Activated CD4-positive, alpha-beta T cell treated with anti-CD3 and anti-CD28 coated beads, Interleukin-2, amount 50 U/mL, for 4 hours (primary cell): ENCODE data around the gene TMEM80.
"Not testable (repeated sequence)": the region's sequence is repeated elsewhere in the genome, so short reads cannot be mapped to it uniquely, and the experiment has no call there.

ENCODE experiments used
- DNase-seq, 2 experiments: peaks; one replicate each; pipeline ENCODE4 v3.0.0-alpha.2; 2020

Gene TMEM80

DNA sequence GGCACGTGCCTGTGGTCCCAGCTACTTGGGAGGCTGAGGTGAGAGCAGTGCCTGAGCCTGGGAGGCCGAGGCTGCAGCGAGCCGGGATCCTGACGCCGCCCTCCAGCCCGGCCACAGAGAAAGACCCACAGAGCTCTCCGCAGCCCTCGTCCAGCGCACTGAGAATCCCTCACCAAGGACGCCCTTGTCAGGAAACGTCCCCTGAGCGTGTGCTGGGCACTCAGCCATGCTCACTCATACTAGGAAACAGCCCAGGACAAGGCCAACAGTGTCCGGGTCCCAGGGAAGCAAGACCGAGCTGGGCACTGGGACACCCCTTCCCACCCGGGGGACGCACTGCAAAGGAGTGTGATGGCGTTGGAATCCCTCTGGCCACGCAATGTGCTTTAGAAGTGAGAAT lies 15.1 kb upstream of the TMEM80 start:
- DNase-seq: no peak

DNA sequence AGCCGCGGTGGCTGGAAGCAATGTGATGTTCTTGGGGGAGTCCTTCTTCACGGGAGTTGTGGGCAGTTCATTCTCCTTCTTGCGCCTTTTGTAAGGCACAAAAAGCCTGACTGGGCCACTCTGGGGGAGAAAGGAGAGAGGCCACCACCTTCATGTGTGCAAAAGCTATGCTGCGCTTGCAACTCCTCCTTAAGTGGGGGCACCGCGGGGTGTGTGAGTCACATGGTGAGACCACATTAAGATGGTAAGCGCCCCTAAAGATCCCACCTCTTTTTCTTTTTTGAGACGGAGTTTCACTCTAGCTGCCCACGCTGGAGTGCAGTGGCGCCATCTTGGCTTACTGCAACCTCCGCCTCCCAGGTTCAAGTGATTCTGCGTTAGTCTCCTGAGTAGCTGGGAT lies 14.6 kb upstream of the TMEM80 start:
- DNase-seq: no peak

DNA sequence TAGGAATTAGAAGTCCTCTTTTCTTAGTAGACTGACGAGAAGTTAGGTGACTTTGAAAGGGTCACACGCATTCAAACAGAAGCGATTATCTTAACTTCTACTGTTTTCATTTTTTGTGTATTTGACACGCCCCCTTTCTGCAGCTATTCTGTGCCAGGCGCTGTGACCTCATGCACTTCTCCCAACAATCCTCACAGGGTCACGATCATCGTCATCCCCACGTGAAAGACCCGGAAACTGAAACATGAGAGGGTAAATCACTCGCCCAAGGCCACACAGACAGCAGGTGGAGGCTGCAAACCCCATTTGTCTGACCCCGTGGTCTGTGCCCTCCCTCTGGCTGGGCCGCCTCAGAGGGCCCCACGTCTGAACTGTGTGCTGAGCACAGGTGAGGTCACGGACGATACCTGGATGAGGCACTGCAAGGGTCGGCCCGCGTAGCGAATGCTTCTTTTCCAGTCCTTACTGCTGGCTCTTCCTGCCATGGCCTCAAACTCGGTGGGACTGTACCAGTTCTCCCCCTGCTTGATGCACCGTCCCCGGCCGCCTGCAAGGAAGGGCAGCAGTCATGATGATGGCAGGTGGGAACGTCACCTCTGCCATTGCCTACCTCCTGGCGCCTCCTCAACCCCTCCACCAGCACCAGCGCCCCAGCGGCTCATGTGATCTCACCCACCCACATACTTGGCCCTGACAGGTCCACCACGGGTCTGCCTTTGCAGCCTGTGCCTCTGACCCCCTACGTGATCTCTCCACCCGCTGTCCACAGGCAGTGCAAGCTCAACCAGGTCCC lies 9.0 kb upstream of the TMEM80 start:
- no peak for DNase-seq

DNA sequence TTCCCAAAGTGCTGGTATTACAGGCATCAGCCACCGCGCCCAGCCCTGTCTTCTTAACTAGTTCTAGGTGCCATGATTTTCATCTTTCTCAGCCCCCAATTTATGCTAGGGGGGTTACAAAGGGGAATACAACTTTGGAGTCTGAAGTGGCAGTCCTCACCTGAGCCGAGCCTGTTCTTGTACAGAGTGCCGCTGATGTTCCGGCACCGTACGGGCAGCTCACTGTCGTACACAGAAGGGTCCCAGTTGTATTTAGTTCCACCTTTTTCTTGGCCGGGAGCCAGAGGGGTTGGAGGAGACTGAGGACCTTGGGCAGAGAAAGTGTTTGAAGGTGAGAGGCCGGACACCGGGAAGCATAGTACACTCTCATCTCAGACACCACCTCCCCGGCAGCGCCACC lies 7.9 kb upstream of the TMEM80 start:
- no peak for DNase-seq

DNA sequence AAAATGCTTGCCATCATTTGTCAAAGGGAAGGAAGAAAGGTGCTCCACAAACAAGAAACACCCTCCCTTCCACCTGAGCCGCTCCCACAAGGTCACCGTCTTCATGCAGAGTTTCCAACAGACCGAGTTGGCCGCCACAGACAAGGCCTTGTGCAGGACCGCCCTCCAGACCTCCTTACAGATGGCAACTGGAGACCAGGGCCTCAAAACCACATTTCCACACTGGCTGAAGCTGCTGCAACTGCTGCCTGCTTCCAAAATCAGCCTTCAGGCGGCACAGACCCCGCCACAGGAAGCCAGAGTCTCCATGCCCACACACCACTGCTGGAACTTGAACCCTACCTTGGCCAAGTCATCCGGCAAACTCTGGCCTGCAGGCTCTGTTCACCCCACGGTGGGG lies 6.9 kb upstream of the TMEM80 start:
- DNase-seq: no peak

DNA sequence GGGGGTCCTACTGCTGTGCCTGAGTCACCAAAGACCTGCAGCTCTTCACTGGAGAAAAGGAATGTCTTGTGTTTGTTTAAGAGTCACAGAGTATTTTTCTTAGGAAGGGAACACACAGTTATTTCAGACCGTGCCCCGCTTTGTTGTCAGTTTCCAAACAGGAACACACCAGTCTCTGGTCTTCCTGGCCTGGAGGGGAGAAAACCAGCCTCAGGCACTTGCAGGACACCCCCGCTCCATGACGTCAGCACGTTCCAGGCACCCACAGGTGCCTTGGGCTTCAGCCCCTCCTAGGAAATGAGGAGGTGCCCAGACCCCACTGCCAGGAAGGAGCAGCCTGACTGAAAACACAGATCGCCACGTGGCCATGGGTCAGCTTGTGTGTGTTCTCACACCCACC lies 6.0 kb upstream of the TMEM80 start:
- DNase-seq: no peak

DNA sequence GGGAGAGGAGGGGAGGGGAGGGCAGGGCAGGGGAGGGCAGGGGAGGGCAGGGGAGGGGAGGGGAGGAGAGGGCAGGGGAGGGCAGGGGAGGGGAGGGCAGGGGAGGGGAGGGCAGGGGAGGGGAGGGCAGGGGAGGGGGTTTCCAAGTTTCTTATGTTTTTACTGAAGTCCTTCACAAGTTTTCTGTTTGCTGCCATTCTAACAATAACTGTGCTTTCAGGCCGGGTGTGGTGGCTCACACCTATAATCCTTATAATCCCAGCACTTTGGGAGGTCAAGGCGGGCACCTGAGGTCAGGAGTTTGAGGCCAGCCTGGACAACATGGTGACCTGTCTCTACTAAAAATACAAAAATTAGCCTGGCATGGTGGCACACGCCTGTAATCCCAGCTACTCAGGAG lies 5.4 kb upstream of the TMEM80 start:
- DNase-seq: not testable (repeated sequence)

DNA sequence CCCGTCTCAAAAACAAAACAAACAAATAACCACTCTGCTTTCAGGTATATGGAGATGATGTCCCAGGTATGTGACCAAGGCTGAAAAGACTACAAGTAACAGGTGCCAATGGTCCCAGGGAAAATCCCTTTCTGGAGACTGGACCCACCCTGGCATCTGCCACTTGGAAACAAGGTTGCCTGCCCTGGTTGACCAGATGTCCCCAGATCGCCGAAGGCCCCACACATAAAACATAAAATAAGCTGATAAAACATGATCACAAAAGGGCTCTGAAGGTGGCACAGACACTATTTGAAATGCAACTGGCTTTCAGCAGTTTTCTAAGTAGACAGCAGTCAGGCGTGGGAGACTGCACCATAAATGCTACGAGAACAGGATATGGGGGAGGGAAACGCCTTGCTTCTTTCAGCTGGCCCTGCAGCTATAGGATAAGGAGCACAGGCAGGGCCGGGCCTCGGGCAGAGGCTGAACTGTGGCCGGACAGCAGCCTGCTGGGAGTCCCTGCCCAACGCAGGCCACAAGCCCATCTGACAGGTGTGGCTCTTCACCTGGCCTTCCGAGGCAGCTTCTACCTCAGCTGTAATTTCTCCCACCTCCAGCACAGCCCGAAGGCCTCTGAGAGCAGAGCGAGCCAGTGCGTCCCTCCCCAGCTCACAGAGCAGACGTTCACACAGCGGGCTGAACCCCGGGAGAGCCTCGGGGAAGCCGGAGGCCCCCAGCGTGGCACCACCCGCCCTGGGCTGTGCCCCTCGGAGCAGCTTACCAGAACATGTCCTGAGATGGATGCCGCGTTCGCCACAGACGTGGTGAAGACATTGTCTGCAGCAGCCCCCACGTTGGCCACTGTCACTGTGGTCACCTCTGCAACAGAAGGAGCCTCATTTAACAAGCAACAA lies 4.6 kb upstream of the TMEM80 start:
- DNase-seq: no peak

DNA sequence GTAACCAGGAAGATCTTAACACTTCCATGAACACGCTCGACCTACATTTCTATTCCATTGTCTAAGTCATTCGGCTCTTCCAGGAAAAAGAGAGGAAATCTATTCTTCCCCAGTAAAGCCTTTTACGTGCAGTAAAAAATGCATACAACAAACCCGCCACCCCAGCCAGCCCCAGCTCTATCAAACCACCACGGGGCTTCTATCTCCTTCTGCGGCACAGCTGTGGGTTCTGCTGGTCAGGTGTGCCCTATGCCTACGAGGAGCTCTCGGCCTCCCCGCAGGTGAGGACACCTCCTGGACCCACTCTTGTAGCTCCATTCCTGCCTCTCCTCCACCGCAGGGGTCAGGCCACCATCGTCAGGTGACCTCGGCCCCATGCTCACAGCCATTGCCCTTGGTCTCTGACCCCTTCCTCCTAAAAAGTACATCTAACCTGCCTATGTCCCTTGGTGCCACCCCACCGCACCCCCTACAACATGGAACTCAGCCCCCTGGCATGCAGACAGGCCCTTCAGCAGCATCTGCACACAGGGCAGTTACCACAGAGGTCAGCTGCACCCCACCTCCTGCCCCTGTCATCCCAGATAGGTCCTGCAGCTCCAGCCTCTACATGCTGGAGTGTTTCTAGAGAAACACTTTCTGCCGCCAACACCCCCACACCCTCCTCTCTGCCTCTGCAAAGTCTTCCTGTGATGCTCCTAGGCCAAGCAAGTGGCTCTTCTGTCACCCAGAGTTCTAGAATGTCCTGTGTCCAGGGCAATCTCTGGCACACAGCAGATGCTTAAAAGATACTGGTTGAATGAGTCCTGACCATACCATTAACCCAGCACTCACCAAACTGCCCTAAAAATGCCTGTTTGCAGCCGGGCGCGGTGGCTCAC lies 3.7 kb upstream of the TMEM80 start:
- no peak for DNase-seq

DNA sequence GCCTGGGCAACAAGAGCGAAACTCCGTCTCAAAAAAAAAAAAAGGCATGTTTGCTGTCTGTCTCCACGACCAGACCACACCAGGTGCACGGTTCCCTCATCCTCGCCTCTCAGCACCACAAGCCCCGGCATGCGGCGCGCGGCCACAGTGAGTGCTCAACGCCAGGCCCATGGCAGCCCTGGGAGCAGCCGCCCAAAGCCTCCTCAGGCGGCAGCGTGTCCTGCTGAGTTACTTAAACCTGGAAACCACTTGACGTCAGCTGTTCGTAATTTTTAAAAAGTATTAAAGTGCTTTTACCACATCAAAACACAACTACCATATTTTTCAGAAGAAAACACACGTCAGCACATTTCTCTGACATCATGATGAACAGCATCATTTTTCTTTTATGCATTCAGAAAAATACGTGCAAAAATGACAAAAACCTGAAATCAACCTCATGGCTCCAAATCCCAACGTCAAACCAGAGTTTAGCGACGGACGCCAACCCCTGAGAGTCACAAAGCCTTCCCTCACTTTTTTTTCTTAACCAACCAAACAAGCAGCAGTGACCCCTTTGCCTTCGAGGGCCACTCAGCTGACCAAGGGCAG lies 2.7 kb upstream of the TMEM80 start:
- no peak for DNase-seq

DNA sequence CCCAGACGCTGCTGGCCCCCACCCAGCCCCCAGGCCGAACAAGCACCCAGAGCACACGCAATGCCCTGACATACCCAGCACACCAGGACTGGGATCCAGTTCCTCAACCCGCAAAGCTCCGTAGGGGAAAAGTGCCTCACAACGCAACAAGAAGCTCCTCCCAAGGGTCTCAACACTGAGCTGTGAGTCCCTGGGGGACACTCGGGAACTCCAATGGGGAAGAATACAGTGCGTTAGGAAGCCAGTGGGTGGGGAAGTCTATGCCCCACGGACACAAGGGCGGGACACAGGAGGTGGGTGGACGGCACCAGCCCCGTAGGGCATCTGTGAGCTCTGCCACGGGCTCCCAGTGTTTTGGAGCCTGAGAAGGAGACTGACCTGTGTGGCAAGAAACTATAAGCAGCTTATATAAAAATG lies 2.2 kb upstream of the TMEM80 start:
- DNase-seq: no peak

DNA sequence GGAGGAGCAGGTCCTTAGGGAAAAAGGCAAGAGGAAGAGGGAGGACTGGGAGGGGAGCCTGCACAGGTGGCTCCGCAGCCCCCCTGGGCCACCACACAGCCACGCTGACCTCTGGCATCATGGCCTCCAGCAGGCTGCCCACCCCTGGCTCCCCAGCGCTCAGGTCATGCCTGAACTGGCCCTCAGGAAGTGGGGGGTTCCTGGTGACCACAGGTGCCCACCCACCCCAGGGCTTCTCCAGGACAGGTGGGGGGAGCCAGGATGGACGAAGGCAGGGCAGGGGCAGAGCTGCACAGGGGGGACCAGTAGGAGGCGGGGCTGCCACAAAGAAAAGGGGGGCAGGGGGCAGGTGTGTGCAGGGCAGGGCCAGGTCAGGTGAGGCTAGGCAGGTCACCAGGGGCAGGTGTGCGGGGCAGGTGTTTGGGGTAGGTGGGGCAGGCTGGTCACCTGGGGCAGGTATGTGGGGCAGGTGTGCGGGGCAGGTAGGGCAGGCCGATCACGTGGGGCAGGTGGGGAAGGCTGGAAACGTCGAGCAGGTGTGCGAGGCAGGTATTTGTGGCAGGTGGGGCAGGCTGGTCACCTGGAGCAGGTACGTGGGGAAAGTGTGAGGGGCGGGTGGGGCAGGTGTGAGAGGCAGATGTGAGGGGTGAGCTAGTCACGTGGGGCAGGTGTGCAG lies 1.6 kb upstream of the TMEM80 start:
- no peak for DNase-seq

DNA sequence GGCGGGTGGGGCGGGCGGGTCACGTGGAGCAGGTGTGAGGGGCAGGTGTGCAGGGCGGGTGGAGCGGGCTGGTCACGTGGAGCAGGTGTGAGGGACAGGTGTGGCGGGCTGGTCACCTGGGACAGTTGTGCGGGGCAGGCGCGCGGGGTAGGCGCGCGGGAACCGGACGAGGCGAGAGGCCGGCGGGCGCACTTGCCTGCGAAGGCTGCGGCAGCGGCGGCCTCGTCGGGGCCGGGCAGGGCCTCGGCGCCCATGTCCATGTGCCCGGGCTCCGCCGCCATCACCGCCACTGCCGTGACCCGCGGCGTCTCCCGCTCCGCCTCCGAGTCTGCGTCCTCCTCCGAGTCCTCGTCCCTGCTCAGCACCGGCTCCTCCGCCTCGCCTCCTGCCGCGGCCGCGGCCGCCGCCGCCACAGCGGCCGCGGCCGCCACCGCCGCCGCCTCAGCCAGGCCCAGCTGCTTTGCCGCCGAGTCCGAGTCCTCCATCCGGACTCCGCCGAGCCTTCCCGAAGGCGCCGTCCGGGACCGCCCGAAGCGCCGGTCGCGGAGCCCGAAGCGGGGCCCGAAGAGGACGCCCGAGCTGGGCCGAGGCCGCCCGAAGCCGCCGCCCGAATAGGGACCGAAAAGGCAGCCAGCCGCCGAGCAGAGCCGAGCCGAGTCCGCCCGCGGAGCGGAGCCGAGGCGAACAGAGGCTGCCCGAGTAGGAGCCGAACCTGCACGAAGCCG lies 891 bp upstream of the TMEM80 start, which contains the start of gene DEAF1:
Gene DEAF1, minus strand, starts transcription at position 660 of the 725 bp plus-strand sequence. Its CDS starts 175 bp downstream, at position 485.
- peak; percentile 98 to 99 for DNase-seq

DNA sequence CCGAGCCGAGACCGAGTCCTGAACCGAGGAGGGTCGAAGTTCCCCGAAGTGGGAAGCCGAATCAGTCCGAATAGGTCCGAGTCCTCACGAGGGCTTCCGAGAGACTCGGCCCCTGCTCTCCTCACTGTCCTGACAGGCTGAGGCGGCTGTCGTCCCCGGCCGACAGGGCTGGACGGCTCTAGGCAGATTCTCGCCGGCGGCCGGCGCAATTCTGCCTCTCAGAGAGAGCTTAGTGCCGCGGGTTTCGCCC lies 403 bp upstream of the TMEM80 start:
- no peak for DNase-seq

DNA sequence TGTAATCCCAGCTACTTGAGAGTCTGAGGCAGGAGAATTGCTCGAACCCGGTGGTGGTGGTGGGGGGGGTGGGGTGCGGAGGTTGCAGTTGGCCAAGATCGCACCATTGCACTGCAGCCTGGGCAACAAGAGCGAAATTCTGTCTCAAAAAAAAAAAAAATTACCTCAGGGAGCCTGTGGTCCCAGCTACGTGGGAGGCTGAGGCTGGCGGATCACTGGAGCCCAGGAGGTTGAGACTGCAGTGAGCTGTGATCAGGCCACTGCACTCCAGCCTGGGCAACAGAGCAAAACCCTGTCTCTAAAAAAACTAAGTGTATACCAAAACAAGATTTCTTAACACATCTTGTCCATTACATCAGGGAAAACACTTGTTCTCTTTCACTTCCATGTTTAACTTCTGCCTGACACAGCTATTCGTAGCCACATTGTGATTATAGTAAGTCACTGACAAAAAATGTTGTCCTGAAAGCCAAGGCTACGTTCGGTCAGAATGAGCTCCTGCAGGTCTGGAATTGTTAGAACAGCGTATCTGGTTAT lies 1.4 kb downstream of the TMEM80 start:
- DNase-seq: no peak

DNA sequence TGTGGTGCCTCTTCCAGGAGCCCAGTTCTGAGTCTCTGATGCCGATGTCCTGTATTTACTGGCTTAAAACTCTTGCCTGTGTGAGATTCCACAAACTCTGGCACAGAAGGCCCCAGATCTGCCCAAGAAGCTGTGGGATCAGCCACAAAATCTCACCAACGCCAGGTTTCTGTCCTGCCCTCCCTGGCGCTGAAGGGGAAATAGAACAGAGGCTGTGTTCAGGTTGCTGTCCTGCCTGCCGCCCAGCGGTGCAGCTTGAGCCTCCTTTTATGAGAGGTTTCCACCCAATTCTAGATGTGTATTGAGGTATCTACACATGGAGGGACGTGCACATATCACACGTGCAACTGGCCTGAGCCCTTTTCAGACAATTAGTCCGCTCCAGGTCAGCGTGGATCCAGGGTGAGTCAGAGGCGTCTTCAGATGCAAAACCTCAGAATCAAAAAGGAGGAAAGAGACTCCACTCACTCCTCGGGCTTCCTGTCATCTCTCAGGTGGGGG lies 2.2 kb downstream of the TMEM80 start:
- DNase-seq: no peak

DNA sequence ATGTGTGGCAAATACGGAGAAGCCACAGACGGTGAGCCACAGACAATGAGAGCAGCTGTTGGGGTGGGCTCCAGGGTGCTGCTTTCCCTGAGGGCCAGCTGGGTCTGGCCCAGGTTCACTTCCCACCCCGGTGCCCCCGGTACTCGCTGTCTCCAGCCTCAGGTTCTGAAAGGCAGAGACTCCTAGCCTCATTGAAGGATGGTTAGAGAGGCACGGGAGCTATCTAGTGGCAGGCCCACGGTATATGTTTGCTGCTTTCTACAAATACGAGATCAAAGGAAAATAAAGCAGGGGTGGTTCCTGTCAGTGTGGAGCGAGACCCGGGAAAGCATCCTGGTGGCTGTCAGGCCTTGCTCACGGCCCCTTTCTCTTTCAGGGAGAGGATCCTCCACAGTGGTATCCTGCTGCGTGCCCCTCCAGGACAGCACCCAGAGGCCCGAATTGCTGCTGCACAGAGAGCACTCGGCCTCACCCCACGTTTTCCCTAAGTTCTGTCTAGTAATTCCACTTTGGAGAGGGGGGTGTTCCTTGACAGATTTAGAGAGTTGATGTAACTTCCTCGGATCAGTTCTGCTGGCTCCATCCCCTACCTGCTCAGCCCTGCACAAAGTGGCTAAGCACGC lies 3.0 kb downstream of the TMEM80 start:
- DNase-seq: no peak

DNA sequence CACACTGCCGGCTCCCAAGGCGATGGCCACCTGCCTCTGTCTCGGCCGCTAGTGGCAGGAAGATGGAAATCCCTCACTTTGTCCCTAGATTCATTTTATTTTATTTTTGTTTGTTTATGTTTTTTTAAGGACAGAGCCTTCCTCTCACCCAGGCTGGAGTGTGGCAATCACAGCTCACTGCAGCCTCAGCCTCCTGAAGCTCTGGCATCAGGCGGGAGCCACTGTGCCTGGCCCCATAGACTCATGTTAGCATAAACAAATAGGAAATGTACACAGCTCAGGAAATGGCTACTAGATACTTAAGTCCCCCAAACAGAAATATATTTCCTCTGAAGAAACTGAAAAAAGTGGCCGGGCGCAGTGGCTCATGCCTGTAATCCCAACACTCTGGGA lies 3.5 kb downstream of the TMEM80 start:
- DNase-seq: no peak

DNA sequence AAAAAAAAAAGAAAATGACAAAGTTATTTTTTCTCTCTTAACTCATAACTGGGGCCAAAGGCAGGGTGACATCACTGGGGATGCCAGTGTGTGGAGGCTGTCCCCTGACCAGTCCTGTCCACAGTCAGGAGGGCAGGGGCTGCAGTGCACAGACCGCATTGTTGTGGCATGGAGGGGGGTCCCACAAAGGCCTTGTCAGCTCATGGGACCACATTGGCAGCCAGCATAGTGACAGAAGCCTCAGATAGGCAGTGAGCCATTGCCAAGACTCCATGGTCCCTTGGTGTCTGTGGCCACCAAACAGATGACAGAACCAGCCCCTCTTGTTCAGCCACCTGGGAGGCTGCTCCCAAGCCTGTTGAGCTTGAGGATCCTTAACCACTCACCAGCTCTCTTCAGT lies 4.1 kb downstream of the TMEM80 start:
- no peak for DNase-seq

DNA sequence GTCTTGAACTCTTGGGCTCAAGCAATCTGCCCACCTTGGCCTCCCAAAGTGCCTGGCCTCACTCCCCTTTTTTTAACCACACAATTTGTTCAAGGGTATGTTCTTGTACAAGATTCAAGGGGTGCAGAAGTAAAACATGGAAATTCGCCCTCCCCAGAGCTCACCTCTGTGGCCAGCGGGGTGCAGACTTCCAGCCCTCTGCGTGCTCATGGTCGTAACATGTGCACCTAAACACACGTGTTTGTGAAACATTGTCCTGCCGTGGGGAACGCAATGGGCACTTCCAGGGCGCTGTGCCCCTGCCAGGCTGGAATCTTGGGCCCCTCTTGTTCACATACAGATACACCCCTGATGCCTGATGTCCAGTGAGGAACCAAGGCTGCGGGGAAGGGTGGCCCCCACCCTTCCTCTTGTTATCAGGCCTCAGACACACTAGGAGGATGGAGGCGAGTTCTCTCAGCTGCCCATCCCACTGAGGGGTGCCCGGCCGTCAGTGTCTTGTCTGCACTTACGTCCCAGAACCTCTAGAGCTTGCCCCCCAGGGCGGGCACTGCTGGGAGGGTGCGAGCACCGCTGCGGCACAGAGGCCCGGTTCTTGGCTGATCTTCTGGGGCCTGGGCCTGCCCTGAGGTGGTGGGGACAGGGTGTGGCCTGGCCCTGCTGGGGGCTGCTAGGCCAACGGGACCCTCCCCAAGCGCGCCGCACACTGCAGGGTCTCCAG lies 6.3 kb downstream of the TMEM80 start:
- DNase-seq: no peak
